IPS-20b (cell line): ENCODE data around the gene ERFL.
A peak's percentile ranks its signal among the peaks of the same experiment; 100 is the strongest.

Source experiments
- H3K27ac ChIP-seq: one replicate; pipeline ENCODE4 v1.5.1; 2013; ENCODE audit warnings: low read length
- H3K27me3 ChIP-seq: 2 replicates; pipeline ENCODE4 v1.6.1; 2013; ENCODE audit warnings: mild to moderate bottlenecking, low read length, inconsistent platforms; ENCODE audit not compliant: insufficient read depth
- H3K36me3 ChIP-seq: 2 replicates; pipeline ENCODE4 v1.6.1; 2013; ENCODE audit warnings: low read depth, mild to moderate bottlenecking, inconsistent platforms, low read length, moderate library complexity; ENCODE audit not compliant: insufficient read depth
- H3K4me1 ChIP-seq: 2 replicates; pipeline ENCODE4 v1.6.1; 2013; ENCODE audit warnings: mild to moderate bottlenecking, control low read depth, inconsistent platforms, low read length, moderate library complexity; ENCODE audit not compliant: insufficient read depth
- H3K4me3 ChIP-seq: 2 replicates; pipeline ENCODE4 v1.5.1; 2013; ENCODE audit warnings: mild to moderate bottlenecking, low read length, inconsistent platforms
- H3K9ac ChIP-seq: 2 replicates; pipeline ENCODE4 v1.6.1; 2013; ENCODE audit warnings: low read depth, mild to moderate bottlenecking, inconsistent platforms, low read length, moderate library complexity
- H3K9me3 ChIP-seq: 2 replicates; pipeline ENCODE4 v1.6.1; 2013; ENCODE audit warnings: mild to moderate bottlenecking, low read depth, low read length, inconsistent platforms; ENCODE audit not compliant: insufficient read depth

Gene ERFL

GRCh38 chr19:41863209-41863931 lies 64.9 kb downstream of the ERFL start:
- peaks cover 78% of the 10 kb centered on the region for H3K36me3 ChIP-seq
- H3K27ac ChIP-seq, result peak overlapping the region; percentile 22
- H3K27me3 ChIP-seq, result no peaks in the 10 kb centered on the region
- no peaks in the 10 kb centered on the region for H3K9me3 ChIP-seq
- peak overlapping the region; percentile 100; the same call in 1 of the 2 replicates for H3K4me3 ChIP-seq
- H3K9ac ChIP-seq, result peak overlapping the region; percentile 100
- peaks cover 35% of the 10 kb centered on the region for H3K4me1 ChIP-seq

GRCh38 chr19:41862445-41862986 lies 65.7 kb downstream of the ERFL start:
- Histone ChIP-seq H3K4me1 (peaks cover 35% of the 10 kb centered on the region), H3K36me3 (peaks cover 70% of the 10 kb centered on the region), H3K9ac (peak overlapping the region; percentile 100), H3K9me3 (no peaks in the 10 kb centered on the region), H3K27me3 (no peaks in the 10 kb centered on the region), H3K4me3 (peak overlapping the region; percentile 100), H3K27ac (no peak overlapping the region)

GRCh38 chr19:41861846-41862245 lies 66.4 kb downstream of the ERFL start:
- no peaks in the 10 kb centered on the region for H3K27me3 ChIP-seq
- peak overlapping the region; percentile 100 for H3K9ac ChIP-seq
- peaks cover 63% of the 10 kb centered on the region for H3K36me3 ChIP-seq
- no peak overlapping the region for H3K27ac ChIP-seq
- H3K9me3 ChIP-seq, result no peaks in the 10 kb centered on the region
- peak overlapping the region; percentile 100 for H3K4me3 ChIP-seq
- peaks cover 35% of the 10 kb centered on the region for H3K4me1 ChIP-seq

DNA sequence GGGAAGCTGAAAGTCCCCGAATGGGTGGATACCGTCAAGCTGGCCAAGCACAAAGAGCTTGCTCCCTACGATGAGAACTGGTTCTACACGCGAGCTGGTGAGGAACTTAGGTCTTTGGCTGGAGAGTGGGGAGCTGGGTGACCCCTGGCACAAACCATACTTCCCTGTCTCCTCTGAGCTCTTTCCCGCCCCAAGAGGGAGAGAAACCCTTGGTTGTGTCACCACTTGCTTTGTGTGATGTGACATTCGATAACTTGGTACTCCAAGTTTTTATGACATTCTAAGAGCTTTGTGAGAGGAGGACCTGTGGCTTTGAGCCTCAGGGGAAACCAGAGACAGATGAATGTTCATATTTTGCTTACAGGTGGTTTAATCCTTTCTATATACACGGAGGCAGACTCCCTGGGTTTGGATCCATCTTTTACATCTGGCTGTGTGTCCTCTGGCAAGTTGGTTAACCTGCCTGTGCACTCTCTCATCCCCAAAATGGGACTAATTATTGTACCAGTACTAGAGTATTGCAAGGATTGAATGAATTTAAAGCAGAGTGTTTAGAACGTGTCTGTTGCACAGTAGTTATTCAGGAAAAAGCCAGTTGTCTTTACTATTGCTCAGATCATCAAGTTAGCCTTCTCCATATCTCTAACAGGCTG lies 67.0 kb downstream of the ERFL start:
- Histone ChIP-seq H3K4me3 (peak overlapping the region; percentile 100), H3K27me3 (no peaks in the 10 kb centered on the region), H3K27ac (peak overlapping the region; percentile 97), H3K9ac (peak overlapping the region; percentile 100), H3K9me3 (no peaks in the 10 kb centered on the region), H3K36me3 (peaks cover 57% of the 10 kb centered on the region), H3K4me1 (peaks cover 35% of the 10 kb centered on the region)

GRCh38 chr19:41860419-41861115 lies 67.7 kb downstream of the ERFL start:
- H3K4me1 ChIP-seq, result peaks cover 35% of the 10 kb centered on the region
- peak overlapping the region; percentile 100 for H3K4me3 ChIP-seq
- H3K36me3 ChIP-seq, result peaks cover 52% of the 10 kb centered on the region
- H3K9me3 ChIP-seq, result no peaks in the 10 kb centered on the region
- peak overlapping the region; percentile 100 for H3K9ac ChIP-seq
- no peaks in the 10 kb centered on the region for H3K27me3 ChIP-seq
- H3K27ac ChIP-seq, result peak overlapping the region; percentile 97

DNA sequence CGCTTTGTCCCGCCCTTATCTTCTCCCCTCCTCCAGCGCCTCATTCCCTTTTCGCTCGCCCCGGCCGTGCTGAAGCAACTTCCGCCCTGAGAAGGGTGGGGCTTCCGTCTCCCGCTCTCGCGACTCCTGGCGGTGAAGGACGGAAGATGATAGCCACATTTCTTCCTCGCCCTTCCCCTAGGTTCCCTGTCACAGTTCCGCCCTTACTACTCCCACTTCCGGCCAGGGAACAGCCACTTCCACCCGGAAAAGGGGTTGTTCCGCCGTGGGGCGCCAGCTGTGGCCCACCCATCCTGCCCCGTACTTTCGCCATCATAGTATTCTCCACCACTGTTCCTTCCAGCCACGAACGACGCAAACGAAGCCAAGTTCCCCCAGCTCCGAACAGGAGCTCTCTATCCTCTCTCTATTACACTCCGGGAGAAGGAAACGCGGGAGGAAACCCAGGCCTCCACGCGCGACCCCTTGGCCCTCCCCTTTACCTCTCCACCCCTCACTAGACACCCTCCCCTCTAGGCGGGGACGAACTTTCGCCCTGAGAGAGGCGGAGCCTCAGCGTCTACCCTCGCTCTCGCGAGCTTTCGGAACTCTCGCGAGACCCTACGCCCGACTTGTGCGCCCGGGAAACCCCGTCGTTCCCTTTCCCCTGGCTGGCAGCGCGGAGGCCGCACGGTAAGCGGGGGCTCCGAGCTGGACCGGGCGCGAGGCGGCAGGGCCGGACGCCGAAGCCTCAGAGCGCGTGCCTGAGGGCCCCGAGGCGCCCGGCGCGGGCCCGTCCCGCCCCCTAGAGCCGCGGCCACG lies 68.4 kb downstream of the ERFL start, which contains the start of gene RPS19:
Gene RPS19 (plus strand): TSS at position 638 of the 801 bp plus-strand sequence. CDS start 520 bp downstream, outside the sequence.
- Histone ChIP-seq H3K9me3 (no peaks in the 10 kb centered on the region), H3K36me3 (peaks cover 44% of the 10 kb centered on the region), H3K9ac (peak within 1 kb of the TSS; percentile 100), H3K4me1 (peaks cover 35% of the 10 kb centered on the region), H3K27me3 (peaks cover 1% of the 10 kb centered on the region; the same call in 1 of the 2 replicates), H3K27ac (peak within 1 kb of the TSS; percentile 97), H3K4me3 (peak within 1 kb of the TSS; percentile 100)

DNA sequence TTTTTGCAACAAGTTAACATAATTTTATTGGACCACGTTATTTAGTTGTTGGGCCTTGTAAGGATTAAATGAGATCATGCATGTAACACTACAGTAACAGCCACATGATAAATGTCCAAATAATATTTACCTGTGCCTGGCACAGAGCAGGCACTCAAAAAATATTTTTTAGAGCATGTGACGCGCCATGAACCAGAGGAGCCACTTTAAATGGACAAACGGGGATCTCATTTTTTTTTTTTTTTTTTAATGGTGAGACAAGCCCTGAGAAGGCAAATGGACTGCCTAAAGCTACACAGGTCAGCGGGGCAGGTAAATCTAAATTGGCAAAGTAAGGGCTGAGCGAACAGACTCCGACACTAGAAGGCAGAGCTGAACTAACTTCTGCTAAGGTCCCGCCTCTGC lies 69.0 kb downstream of the ERFL start:
- Histone ChIP-seq H3K27ac (peak overlapping the region; percentile 57), H3K9ac (peak overlapping the region; percentile 71; the same call in 1 of the 2 replicates), H3K36me3 (peaks cover 38% of the 10 kb centered on the region), H3K4me3 (peak overlapping the region; percentile 59), H3K27me3 (peaks cover 7% of the 10 kb centered on the region; the same call in 1 of the 2 replicates), H3K4me1 (peaks cover 30% of the 10 kb centered on the region), H3K9me3 (no peaks in the 10 kb centered on the region)
